ENCODE results near the gene TFIP11.
A peak's percentile ranks its signal among the peaks of the same experiment; 100 is the strongest.

Gene TFIP11

GRCh38 chr22:26471522-26471921 is 40.8 kb downstream of the TFIP11 start:
- no peak overlapping the region for H3K4me3 ChIP-seq (ENCODE audit: low read length)
- no peak for TF ChIP-seq CTCF (conservative IDR thresholded peaks at IDR 0.05; ENCODE audit: low read depth, low read length)
- peak; percentile 94 for DNase-seq (ENCODE audit: low read depth)

- no peak for DNase-seq (ENCODE audit: low read depth)
- no peak for TF ChIP-seq CTCF (conservative IDR thresholded peaks at IDR 0.05; ENCODE audit: low read depth, low read length)
- H3K4me3 ChIP-seq (ENCODE audit: low read length): no peak overlapping the region
Measured at GRCh38 chr22:26470807-26471206, 41.5 kb downstream of the TFIP11 start.

GRCh38 chr22:26466196-26466595 is 46.1 kb downstream of the TFIP11 start:
- DNase-seq (ENCODE audit: low read depth): no peak
- no peak for TF ChIP-seq CTCF (conservative IDR thresholded peaks at IDR 0.05; ENCODE audit: low read depth, low read length)

GRCh38 chr22:26464312-26464711 is 48.0 kb downstream of the TFIP11 start:
- TF ChIP-seq CTCF (conservative IDR thresholded peaks at IDR 0.05; ENCODE audit: low read depth, low read length): no peak
- DNase-seq (ENCODE audit: low read depth): no peak
- no peak overlapping the region for H3K4me3 ChIP-seq (ENCODE audit: low read length)

More at GRCh38 chr22:26466196-26466595, 46.1 kb downstream of the TFIP11 start:
- no peak overlapping the region for H3K4me3 ChIP-seq (ENCODE audit: low read length)

GRCh38 chr22:26463688-26464087 is 48.6 kb downstream of the TFIP11 start:
- no peak overlapping the region for H3K4me3 ChIP-seq (ENCODE audit: low read length)

GRCh38 chr22:26463101-26463661 is 49.1 kb downstream of the TFIP11 start:
- no peak overlapping the region for H3K4me3 ChIP-seq (ENCODE audit: low read length)
- no peak for DNase-seq (ENCODE audit: low read depth)
- TF ChIP-seq CTCF (conservative IDR thresholded peaks at IDR 0.05; ENCODE audit: low read depth, low read length): no peak

More at GRCh38 chr22:26463688-26464087, 48.6 kb downstream of the TFIP11 start:
- TF ChIP-seq CTCF (conservative IDR thresholded peaks at IDR 0.05; ENCODE audit: low read depth, low read length): no peak
- no peak for DNase-seq (ENCODE audit: low read depth)

- no peak overlapping the region for H3K4me3 ChIP-seq (ENCODE audit: low read length)
- DNase-seq (ENCODE audit: low read depth): no peak
- no peak for TF ChIP-seq CTCF (conservative IDR thresholded peaks at IDR 0.05; ENCODE audit: low read depth, low read length)
Measured at GRCh38 chr22:26462641-26463040, 49.6 kb downstream of the TFIP11 start.

All from retinal pigment epithelial cell (primary cell).